HG03575 (cell line): ENCODE data around the gene ADAMTSL1.
"Not testable (repeated sequence)": the region's sequence is repeated elsewhere in the genome, so short reads cannot be mapped to it uniquely, and the experiment has no call there.

ENCODE experiments used
- ATAC-seq: cut with Tn5 transposase; IDR thresholded peaks from one replicate; pipeline ENCODE4 v1.9.1; 2021; ENCODE audit not compliant: unreplicated experiment, insufficient number of reproducible peaks, low FRiP score; ENCODE audit errors: extremely low read depth

The ADAMTSL1 gene

DNA sequence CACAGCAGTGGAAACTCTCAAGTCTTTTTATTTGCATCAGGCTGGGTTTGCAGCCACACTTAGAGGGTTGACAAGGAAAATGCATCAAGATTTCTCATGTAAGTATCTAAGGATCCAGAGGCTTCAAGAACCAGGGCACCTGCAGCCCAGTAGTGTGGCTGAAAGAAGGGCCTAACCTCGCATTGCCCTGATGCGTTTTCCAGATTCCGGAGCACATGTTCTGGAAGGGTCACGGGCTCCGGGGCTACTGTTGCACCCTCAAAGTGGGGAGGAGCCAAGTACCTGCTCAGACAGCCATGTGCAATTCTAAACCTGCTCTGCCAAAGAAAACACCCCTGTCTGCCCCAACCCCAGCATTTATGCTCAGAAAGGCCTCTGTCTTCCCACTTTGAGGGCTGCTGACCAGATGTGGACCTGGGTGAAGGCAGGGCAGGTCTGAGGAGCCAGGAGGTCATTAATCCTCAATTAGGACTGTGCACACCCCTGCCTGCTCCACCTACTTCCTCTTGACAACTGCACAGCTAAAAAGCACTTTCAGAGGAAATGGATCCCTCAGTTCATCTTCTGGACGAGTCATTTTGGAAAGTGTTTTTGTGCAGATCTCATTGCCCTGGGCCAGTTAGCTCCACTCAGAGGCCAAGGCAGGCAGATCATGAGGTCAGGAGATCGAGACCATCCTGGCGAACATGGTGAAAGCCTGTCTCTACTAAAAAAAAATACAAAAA lies 448.4 kb downstream of the ADAMTSL1 start:
- ATAC-seq, result no peak

DNA sequence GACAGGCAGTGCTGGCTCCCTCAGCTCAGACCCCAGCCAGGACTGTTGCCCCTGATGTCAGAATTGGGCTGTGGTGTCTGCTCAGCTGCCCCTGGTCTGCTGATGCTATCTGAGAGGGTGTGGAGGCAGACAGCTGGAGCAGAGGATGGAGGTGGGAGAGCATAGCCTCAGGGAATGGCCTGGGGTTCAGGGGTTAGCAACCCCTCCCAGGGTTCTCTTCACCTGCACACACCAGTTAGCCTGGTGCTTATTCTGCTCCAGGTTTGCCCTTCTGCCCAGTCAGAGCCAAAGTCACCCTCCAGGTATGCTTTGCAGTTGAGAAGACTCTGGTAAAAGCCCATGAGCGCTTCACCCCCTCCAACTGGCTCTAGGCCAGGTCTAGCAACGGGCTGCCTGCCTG lies 449.2 kb downstream of the ADAMTSL1 start:
- ATAC-seq, result no peak

DNA sequence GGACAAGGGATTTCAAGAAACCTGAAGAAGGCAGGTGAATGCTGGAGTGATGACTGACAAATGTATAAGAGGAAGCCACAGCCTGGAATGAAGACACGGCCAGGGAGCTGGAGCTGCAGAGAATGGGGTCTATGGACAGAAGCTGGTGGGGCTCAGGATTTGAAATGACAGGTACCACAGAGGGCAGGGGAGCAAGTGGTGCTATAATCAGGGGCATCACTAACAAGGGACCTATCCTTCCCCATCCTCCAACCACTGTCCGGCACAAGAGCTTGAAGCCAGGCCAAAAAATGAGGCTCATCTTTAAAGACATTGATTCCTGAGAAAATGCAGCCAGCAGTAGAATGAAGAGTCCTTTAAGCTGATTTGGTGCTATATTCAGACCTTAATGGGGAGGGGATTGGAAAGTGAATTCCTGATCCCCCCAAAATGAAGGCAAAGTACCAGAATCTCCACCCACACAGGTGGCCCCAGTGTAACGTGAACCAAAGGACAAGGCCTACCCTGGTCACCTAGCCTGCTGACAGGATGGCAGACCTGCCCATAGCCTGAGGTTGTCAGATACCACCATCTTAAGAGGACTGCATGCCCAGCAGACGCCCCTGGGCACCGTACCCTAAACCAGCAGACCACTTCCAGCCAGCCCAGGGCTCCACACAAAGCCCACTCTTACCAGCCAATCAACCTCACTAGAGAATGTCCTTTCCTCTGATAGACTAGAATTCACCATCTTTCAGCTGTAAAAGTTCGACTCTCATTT lies 449.9 kb downstream of the ADAMTSL1 start:
- no peak for ATAC-seq

DNA sequence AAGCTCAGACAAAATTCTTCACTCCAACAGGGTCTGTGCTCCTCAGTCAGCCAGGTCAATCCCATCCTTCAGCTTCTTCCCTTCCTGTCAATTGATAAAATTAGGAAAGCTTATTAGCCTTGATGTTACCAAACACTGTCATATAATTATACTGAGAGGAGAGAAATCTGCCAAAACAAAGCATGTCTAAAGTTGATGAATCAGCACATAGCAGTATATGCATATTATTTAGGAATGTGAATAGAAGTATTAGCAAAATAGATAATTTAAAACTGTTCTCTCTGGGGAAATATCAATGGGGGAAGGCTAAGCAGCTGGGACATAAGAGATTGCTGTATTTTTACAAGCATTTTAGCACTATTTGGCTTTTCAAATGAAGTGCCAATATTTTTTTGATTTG lies 451.9 kb downstream of the ADAMTSL1 start:
- ATAC-seq, result no peak

DNA sequence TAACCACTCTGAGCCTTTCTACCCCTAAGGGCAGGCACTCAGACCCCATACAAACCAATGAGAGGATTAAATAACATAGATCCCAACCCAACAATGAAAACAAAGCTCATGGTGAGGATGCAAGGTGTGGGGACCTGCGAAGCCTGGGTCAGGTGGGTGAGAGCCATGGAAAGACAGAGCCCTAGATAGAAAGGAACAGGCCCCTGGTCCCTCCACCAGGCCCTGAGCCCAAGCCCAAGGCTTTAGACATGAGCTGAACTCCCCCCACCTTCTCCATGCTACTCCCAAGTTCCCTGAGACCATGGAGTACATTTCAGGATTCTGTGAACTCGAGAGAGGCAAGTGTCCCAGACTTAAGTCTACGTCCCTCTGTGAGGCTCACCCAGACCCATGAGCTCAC lies 452.6 kb downstream of the ADAMTSL1 start:
- no peak for ATAC-seq

DNA sequence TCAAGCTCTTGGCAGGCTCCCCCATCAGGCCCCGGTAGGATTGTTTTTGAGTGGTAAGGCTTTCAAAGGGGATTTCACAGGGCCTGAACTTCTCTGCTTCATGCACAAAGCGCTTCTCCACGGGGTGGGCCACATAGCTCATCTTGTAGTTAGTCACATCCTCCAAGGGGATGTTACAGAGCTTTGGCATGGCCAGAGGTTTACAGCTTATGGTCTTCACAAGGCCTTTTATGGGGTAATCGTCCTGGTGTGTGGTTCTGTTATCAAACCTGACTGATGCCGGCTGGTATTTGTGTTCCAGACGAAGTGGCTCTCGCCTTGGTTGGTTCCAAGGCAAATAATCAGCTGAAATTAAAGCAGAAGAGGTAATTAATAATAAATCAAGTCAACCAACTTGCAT lies 454.8 kb downstream of the ADAMTSL1 start:
- ATAC-seq, result no peak

DNA sequence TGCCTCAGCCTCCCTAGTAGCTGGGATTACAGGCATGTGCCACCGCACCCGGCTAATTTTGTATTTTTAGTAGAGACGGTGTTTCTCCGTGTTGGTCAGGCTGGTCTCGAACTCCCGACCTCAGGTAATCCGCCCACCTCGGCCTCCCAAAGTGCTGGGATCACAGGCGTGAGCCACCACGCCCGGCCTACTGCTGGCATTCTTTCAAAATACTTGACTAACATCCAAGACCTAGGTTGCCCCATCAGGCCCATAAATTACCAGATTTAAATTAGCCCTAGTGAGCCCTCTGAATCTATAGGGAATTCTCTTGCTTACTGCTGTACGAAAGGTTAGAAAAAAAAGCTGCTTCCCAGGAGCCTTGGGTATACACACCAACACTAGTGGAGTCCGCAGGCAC lies 456.7 kb downstream of the ADAMTSL1 start:
- not testable (repeated sequence) for ATAC-seq

DNA sequence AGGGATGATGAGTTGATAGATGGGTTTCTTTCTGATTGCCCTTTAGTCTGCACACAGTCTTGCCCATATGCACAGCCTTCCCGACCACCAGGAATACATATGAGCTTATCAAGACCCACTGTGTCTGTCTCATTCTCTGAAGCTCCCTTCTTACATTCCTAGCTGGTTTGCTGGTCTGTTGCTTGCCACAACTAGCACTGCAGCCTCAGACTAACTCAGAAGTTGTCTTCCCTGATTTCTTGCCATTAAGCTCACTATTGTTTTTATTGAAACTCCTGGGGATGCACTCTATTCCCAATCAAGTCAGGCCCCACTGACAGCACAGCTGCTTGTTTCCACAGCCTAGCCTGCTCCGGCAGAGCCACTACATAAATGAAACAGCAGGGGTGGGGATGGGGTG lies 461.6 kb downstream of the ADAMTSL1 start:
- no peak for ATAC-seq

DNA sequence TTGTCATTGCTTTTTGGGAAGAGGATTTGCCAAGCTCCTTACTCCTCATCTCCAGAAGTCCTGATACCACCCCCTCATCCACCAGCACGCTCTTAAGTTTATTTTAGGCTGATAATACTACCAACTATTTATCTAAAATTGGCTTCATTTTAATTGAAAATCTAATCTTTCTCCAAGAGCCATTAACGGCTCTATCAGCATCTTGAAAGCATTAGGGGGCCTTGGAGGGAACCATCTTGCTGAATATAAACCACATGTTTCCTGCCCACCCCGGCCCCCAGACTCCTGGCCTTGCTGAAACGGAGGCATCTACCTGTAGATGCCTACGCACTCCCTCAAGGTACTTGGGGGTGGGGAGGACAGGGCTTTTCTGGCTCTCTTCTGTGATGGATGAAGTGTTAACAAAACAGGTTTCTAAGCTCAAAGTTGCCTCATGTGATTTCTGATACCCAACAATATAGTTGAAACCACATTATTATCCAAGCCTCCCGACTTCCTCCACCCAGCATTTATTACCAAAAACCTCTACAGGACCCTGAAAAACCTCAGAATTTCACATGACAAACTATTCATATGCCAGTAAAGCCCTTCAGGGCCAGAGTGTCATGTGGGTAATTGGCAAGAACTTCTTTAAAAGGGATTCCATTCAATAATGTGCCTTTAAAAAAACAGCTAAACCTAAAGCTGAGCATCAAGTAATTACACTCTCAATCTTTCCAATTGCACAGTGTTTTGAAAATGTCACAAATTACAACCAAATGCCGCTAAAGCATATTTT lies 462.3 kb downstream of the ADAMTSL1 start:
- no peak for ATAC-seq

DNA sequence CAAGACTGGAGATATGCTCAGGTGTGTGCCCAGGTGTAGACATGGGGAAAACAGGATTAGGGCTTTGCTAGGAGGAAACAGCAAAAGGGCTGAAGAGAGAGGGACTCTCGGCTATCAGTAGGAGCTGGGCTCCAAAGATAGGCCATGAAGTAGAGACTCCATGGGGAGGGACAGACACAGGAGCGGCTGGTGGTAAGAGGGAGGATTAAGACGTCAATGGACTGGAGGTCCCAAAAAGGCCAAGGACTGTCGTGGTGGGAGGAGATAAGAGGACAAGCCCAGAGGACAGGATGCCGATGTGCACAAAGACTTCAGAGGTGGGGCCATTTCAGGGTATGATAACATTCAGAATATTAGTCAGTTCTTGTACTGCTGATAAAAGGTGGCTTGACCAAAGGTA lies 466.0 kb downstream of the ADAMTSL1 start:
- ATAC-seq, result no peak

DNA sequence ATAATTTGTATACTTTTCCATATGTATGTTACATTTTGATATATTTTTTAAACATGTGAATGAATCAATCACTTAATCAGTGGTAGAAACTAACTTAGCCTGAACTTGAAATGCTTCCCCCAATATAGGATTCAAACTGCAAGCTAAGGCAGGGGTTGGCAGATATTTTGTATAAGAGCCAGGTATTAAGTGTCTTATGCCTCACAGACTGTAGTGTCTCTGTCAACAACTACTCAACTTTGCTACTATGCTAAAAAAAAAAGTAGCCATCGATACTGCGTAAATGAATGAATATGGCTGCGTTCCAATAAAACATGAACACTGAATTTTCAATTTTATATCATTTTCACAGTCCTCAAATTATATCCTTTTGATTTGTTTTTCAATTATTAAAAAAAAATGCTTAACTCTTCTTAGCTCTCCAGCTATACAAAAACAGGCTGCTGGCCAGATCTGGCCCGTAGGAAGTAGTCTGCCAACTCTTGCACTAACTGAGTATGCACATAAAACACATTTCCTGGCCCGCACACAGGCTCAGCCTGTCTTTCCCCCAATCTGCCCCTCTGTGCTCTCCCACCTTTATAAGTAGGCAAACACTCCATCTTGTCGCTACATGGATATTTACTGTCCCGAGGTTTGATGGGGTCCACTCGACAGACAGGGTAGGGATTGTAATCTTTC lies 467.2 kb downstream of the ADAMTSL1 start:
- ATAC-seq, result no peak

DNA sequence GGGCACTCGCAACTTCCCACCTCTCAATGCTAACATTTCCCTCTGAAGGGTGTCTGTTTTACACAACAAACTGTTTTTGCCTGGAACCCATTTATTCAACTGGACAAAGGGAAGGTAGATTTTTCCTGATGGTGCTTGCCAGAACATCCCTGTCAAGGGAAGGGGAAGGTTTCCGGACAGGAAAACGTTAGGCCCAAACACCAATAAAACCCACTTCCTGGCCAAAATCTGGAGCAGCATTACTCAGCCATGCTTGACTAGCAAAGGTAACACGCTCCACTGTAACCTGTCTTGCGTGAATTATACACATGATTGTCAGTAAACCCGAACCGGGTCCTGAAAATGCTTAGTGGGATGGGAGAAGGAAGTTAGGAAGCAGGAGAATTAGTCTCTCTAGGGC lies 468.8 kb downstream of the ADAMTSL1 start:
- ATAC-seq, result no peak

DNA sequence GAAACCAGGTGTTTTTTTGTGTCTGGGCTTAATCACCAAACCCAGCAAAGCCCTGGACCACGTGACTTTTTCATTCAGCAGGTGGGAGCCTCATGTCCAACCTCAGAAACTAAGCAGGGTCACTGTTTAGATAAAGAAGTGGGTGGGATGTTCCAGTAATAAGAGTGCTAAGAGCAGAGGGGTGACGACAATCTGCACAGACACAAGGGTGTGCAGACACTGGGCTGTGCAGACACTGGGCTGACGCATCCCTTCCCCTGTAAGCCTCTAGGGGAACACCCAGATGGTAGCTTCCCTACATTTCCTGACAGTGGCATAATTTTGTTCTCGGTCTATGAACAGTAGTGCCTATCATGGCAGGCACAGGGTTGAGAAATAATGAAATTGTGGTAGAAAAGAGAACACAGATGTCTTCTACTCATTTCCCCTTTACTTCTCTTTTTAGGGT lies 474.0 kb downstream of the ADAMTSL1 start:
- ATAC-seq, result no peak

DNA sequence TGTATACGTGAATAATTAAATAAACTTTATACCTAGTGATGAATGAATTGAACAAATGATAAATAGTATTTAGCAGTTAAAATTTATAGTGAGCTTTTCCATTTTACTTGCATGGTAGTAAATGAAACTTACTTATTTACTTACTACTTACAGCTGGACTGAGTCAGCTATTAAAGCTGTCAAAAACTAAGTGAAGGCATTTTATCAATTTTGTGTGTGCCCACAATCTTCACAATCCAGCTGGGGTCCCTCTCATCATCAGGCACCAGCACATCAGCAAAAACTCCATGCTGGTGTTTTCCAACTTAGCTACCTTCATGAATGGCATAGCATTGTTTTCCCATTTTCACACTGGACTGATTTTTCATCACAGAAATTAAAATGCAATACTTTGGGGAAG lies 478.0 kb downstream of the ADAMTSL1 start:
- no peak for ATAC-seq

DNA sequence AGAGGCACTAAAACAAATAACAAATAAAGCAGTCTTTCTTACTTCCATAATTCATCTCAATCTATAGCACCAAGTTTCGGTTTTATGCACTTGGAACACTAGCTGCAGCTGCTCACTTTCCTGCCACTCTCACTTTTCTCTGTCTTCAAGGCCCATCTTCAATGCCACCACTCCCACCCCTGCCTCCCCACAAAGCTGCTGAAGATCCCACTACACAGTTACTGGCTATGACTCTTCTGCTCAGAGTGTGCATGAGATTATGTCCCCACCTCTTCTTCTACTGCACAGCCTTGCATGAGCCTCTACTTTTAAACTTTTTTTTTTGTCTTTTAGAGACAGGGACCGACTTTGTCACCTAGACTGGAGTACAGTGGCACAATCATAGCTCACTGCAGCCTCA lies 481.7 kb downstream of the ADAMTSL1 start:
- ATAC-seq, result no peak
